ENCODE results near the gene PLCXD1. TPM values are rescaled to one million over a fixed set of nuclear protein-coding genes. Genes with fewer than 3 reads are reported as not detected.

PLCXD1 gene
- total and polyA plus RNA-seq, 4 donors, result 2.6 to 25.7 (median 12.8) TPM

DNA sequence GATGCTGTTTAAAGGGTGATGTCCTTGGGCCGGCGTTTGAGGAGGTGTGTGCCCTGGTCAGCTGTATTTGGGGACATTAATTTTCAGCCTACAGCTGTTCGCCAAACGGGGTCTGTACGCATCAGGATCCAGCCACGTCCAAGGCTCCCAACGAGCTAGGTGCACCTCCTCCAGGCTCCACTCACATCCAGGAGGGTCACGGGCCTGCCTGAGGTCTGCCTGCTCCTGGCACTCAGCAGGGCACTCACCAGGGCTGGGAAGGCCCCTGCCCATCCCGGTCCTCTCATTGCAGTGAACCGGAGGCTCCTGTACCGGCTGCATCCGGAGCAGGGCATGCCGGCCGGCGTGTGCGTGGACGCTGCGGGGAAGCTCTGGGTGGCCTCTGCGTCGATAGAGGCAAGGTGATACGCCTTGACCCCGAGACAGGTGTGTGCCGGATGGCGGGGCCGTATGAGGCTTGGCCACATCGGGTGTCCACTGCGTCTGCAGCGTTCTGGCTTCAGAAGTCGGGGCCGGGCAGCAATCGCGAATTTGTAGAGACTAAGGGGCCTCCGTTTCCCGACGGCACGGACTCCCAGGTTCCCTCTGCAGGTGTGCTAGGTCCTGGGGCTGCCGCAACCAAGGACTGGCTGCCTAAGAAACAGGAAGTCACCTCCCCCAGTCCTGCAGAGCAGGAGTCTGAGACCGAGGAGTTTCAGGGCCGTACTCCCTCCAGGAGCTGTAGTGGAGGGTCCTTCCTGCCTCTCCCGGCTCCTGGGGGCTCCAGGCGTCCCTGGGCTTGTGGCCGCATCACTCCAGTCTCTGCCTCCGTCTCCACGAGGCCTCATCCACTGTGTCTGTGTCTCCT lies 27.5 kb upstream of the PLCXD1 start:
- H3K4me3 ChIP-seq (ENCODE audit: low read depth in 1 of 3, low read length in 3 of 3), result no peak overlapping the region
- peak; percentile 5 for DNase-seq (ENCODE audit: low spot score)
- WGBS, result 95% methylated on average over 44 of the region's 44 CpGs
- H3K9me3 ChIP-seq (ENCODE audit: control insufficient read depth in 4 of 4, low read length in 3 of 4), result no peaks in the 10 kb centered on the region
- H3K9ac ChIP-seq (ENCODE audit: low read depth in 1 of 2, low read length in 2 of 2), result no peak overlapping the region
- H3K36me3 ChIP-seq (ENCODE audit: control insufficient read depth in 4 of 4, insufficient read depth in 3 of 4, low read depth in 1 of 4, low read length in 3 of 4), result no peaks in the 10 kb centered on the region
- TF ChIP-seq, protein P1, sequence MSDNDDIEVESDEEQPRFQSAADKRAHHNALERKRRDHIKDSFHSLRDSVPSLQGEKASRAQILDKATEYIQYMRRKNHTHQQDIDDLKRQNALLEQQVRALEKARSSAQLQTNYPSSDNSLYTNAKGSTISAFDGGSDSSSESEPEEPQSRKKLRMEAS (IDR thresholded peaks at IDR 0.05), result no peak
- TF ChIP-seq NR2F2 (IDR thresholded peaks at IDR 0.05) (no peak), HNF4G (IDR thresholded peaks at IDR 0.05) (no peak), FOXA1 (IDR thresholded peaks at IDR 0.05) (no peak), GABPA (IDR thresholded peaks at IDR 0.05 in 1 of 2, conservative IDR thresholded peaks at IDR 0.05 in 1 of 2) (no peak)
- H3K27me3 ChIP-seq (ENCODE audit: control insufficient read depth in 4 of 4, insufficient read depth in 4 of 4, low read length in 3 of 4), result no peaks in the 10 kb centered on the region
- H3K4me1 ChIP-seq (ENCODE audit: control insufficient read depth in 4 of 4, insufficient read depth in 4 of 4, low read length in 3 of 4), result no peaks in the 10 kb centered on the region
- H3K27ac ChIP-seq (ENCODE audit: low read depth in 1 of 2, low read length in 2 of 2), result no peak overlapping the region

DNA sequence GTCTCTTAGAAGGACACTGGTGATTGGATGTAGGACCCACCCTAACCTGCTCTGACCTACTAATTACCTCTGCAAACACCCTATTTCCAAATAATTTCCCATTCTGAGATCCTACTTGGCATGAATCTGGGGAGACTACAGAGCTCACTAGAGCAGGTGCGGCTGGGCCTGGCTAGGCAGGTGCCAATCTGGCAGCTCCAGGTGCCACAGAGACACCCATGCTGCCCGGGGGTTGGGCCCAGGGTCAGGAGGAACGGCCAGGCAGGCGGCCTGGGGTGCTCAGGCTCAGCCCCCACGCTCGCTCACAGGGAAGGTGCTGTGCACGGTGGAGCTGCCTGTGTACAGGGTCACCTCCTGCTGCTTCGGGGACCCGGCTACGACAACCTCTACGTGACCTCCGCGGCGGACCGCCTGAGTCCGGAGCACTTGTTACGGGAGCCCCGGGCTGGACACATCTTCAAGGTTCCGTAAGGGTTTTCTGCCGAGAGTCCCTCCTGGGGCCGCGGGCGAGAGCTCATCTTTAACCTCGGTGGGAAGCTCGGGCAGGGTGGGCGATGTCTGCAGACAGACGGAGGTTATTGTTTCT lies 26.5 kb upstream of the PLCXD1 start:
- Histone ChIP-seq H3K27ac (ENCODE audit: low read depth in 1 of 2, low read length in 2 of 2) (no peak overlapping the region), H3K36me3 (ENCODE audit: control insufficient read depth in 4 of 4, insufficient read depth in 3 of 4, low read depth in 1 of 4, low read length in 3 of 4) (no peaks in the 10 kb centered on the region), H3K9me3 (ENCODE audit: control insufficient read depth in 4 of 4, low read length in 3 of 4) (no peaks in the 10 kb centered on the region), H3K4me1 (ENCODE audit: control insufficient read depth in 4 of 4, insufficient read depth in 4 of 4, low read length in 3 of 4) (no peaks in the 10 kb centered on the region), H3K9ac (ENCODE audit: low read depth in 1 of 2, low read length in 2 of 2) (no peak overlapping the region), H3K4me3 (ENCODE audit: low read depth in 1 of 3, low read length in 3 of 3) (no peak overlapping the region), H3K27me3 (ENCODE audit: control insufficient read depth in 4 of 4, insufficient read depth in 4 of 4, low read length in 3 of 4) (no peaks in the 10 kb centered on the region)
- TF ChIP-seq EGR1 (IDR thresholded peaks at IDR 0.05; ENCODE audit: low read depth in 2 of 2) (no peak), YY1 (IDR thresholded peaks at IDR 0.05) (no peak), RAD21 (IDR thresholded peaks at IDR 0.05) (no peak), SP1 (IDR thresholded peaks at IDR 0.05) (no peak), RXRA (IDR thresholded peaks at IDR 0.05) (no peak), HNF4G (IDR thresholded peaks at IDR 0.05) (no peak), NR2F2 (IDR thresholded peaks at IDR 0.05) (no peak), GABPA (IDR thresholded peaks at IDR 0.05 in 1 of 2, conservative IDR thresholded peaks at IDR 0.05 in 1 of 2) (no peak), TAF1 (conservative IDR thresholded peaks at IDR 0.05) (no peak), JUND (IDR thresholded peaks at IDR 0.05) (no peak), FOXA2 (IDR thresholded peaks at IDR 0.05) (no peak)
- TF ChIP-seq, protein P1 (IDR thresholded peaks at IDR 0.05), result no peak
- TF ChIP-seq, protein P2, sequence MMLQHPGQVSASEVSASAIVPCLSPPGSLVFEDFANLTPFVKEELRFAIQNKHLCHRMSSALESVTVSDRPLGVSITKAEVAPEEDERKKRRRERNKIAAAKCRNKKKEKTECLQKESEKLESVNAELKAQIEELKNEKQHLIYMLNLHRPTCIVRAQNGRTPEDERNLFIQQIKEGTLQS (IDR thresholded peaks at IDR 0.05), result no peak
- WGBS, result 97% methylated on average over 27 of the region's 27 CpGs
- DNase-seq (ENCODE audit: low spot score), result no peak

DNA sequence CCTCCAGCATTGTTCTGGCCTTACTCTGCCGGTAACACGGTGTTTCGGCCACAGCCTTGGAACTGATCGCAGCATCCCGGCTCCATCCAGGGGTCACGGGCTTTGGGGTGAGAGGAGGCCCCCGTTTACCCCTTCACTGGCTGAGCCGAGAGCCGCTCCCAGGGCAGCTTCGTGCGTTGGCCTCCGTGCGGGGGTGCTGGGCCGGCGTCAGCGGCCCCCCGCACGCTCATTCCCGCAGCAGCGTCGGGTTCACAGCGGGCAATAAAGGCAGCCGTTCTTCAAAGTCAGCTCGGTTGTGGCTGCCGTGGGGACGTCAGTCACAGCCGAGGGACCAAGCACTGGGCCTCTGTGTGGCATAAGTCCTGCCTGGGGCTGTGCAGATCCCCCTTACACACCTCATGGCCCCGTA lies 25.3 kb upstream of the PLCXD1 start:
- no peaks in the 10 kb centered on the region for H3K9me3 ChIP-seq (ENCODE audit: control insufficient read depth in 4 of 4, low read length in 3 of 4)
- DNase-seq (ENCODE audit: low spot score), result no peak
- no peaks in the 10 kb centered on the region for H3K36me3 ChIP-seq (ENCODE audit: control insufficient read depth in 4 of 4, insufficient read depth in 3 of 4, low read depth in 1 of 4, low read length in 3 of 4)
- peaks cover 0 to 2% (median under 1%) of the 10 kb centered on the region in 4 donors for H3K4me1 ChIP-seq (ENCODE audit: control insufficient read depth in 4 of 4, insufficient read depth in 4 of 4, low read length in 3 of 4)
- H3K27me3 ChIP-seq (ENCODE audit: control insufficient read depth in 4 of 4, insufficient read depth in 4 of 4, low read length in 3 of 4), result no peaks in the 10 kb centered on the region
- H3K27ac ChIP-seq (ENCODE audit: low read depth in 1 of 2, low read length in 2 of 2), result no peak overlapping the region
- H3K9ac ChIP-seq (ENCODE audit: low read depth in 1 of 2, low read length in 2 of 2), result no peak overlapping the region
- H3K4me3 ChIP-seq (ENCODE audit: low read depth in 1 of 3, low read length in 3 of 3), result no peak overlapping the region
- 92% methylated on average over 28 of the region's 28 CpGs for WGBS
- TF ChIP-seq, protein P3, sequence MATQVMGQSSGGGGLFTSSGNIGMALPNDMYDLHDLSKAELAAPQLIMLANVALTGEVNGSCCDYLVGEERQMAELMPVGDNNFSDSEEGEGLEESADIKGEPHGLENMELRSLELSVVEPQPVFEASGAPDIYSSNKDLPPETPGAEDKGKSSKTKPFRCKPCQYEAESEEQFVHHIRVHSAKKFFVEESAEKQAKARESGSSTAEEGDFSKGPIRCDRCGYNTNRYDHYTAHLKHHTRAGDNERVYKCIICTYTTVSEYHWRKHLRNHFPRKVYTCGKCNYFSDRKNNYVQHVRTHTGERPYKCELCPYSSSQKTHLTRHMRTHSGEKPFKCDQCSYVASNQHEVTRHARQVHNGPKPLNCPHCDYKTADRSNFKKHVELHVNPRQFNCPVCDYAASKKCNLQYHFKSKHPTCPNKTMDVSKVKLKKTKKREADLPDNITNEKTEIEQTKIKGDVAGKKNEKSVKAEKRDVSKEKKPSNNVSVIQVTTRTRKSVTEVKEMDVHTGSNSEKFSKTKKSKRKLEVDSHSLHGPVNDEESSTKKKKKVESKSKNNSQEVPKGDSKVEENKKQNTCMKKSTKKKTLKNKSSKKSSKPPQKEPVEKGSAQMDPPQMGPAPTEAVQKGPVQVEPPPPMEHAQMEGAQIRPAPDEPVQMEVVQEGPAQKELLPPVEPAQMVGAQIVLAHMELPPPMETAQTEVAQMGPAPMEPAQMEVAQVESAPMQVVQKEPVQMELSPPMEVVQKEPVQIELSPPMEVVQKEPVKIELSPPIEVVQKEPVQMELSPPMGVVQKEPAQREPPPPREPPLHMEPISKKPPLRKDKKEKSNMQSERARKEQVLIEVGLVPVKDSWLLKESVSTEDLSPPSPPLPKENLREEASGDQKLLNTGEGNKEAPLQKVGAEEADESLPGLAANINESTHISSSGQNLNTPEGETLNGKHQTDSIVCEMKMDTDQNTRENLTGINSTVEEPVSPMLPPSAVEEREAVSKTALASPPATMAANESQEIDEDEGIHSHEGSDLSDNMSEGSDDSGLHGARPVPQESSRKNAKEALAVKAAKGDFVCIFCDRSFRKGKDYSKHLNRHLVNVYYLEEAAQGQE (IDR thresholded peaks at IDR 0.05), result no peak
- TF ChIP-seq JUND (IDR thresholded peaks at IDR 0.05) (no peak), FOXA1 (IDR thresholded peaks at IDR 0.05) (no peak), EGR1 (IDR thresholded peaks at IDR 0.05; ENCODE audit: low read depth in 2 of 2) (no peak), RAD21 (IDR thresholded peaks at IDR 0.05) (no peak), SP1 (IDR thresholded peaks at IDR 0.05) (no peak), GABPA (IDR thresholded peaks at IDR 0.05 in 1 of 2, conservative IDR thresholded peaks at IDR 0.05 in 1 of 2) (no peak), TAF1 (conservative IDR thresholded peaks at IDR 0.05) (no peak)
- TF ChIP-seq, protein P4, sequence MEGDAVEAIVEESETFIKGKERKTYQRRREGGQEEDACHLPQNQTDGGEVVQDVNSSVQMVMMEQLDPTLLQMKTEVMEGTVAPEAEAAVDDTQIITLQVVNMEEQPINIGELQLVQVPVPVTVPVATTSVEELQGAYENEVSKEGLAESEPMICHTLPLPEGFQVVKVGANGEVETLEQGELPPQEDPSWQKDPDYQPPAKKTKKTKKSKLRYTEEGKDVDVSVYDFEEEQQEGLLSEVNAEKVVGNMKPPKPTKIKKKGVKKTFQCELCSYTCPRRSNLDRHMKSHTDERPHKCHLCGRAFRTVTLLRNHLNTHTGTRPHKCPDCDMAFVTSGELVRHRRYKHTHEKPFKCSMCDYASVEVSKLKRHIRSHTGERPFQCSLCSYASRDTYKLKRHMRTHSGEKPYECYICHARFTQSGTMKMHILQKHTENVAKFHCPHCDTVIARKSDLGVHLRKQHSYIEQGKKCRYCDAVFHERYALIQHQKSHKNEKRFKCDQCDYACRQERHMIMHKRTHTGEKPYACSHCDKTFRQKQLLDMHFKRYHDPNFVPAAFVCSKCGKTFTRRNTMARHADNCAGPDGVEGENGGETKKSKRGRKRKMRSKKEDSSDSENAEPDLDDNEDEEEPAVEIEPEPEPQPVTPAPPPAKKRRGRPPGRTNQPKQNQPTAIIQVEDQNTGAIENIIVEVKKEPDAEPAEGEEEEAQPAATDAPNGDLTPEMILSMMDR (IDR thresholded peaks at IDR 0.05; ENCODE audit: low read depth, low read length, missing input control), result no peak
- TF ChIP-seq, protein P5, sequence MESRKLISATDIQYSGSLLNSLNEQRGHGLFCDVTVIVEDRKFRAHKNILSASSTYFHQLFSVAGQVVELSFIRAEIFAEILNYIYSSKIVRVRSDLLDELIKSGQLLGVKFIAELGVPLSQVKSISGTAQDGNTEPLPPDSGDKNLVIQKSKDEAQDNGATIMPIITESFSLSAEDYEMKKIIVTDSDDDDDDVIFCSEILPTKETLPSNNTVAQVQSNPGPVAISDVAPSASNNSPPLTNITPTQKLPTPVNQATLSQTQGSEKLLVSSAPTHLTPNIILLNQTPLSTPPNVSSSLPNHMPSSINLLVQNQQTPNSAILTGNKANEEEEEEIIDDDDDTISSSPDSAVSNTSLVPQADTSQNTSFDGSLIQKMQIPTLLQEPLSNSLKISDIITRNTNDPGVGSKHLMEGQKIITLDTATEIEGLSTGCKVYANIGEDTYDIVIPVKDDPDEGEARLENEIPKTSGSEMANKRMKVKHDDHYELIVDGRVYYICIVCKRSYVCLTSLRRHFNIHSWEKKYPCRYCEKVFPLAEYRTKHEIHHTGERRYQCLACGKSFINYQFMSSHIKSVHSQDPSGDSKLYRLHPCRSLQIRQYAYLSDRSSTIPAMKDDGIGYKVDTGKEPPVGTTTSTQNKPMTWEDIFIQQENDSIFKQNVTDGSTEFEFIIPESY (IDR thresholded peaks at IDR 0.05), result no peak
- TF ChIP-seq, protein P2 (IDR thresholded peaks at IDR 0.05), result no peak

All from liver (tissue), 9 donors.